ENCODE results near the gene AUNIP.

AUNIP gene

DNA sequence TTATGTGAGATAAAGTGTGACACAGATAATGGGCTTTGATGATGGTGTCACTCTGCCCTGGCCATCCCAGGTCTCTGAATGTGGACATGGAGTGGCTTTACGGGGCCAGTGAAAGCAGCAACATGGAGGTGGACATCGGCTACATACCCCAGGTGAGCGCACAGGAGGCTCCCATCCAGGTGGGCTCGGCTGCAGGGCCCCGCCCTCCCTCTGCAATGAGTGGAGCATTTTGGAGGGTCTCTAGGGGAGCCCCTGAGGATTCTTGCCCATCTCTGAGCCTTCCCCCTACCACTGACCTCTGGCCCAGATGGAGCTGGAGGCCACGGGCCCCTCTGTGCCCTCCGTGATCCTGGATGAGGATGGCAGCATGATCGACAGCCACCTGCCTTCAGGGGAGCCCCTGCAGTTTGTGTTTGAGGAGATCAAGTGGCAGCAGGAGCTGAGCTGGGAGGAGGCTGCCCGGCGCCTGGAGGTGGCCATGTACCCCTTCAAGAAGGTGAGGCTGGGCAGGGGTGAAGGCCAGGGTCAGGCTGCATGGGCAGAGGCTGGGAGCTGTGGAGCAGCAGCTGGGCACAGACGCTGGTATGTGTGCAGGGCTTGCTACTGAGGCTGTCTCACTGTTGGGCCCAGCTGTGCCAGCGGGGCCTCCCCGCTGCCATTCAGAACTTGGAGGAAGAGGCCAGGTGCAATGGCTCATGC, 47.7 kb downstream of the AUNIP start:
- Mint-ChIP-seq H3K4me1 (no peaks in the 10 kb centered on the region), H3K36me3 (ENCODE audit: low read depth) (peaks cover 26% of the 10 kb centered on the region), H3K9me3 (no peaks in the 10 kb centered on the region), H3K27me3 (ENCODE audit: low read depth) (no peaks in the 10 kb centered on the region), H3K4me3 (no peak overlapping the region), H3K27ac (no peak overlapping the region)
- TF ChIP-seq, protein P1, sequence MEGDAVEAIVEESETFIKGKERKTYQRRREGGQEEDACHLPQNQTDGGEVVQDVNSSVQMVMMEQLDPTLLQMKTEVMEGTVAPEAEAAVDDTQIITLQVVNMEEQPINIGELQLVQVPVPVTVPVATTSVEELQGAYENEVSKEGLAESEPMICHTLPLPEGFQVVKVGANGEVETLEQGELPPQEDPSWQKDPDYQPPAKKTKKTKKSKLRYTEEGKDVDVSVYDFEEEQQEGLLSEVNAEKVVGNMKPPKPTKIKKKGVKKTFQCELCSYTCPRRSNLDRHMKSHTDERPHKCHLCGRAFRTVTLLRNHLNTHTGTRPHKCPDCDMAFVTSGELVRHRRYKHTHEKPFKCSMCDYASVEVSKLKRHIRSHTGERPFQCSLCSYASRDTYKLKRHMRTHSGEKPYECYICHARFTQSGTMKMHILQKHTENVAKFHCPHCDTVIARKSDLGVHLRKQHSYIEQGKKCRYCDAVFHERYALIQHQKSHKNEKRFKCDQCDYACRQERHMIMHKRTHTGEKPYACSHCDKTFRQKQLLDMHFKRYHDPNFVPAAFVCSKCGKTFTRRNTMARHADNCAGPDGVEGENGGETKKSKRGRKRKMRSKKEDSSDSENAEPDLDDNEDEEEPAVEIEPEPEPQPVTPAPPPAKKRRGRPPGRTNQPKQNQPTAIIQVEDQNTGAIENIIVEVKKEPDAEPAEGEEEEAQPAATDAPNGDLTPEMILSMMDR (IDR thresholded peaks at IDR 0.05; ENCODE audit: unreplicated experiment in 3 of 3) = no peak

DNA sequence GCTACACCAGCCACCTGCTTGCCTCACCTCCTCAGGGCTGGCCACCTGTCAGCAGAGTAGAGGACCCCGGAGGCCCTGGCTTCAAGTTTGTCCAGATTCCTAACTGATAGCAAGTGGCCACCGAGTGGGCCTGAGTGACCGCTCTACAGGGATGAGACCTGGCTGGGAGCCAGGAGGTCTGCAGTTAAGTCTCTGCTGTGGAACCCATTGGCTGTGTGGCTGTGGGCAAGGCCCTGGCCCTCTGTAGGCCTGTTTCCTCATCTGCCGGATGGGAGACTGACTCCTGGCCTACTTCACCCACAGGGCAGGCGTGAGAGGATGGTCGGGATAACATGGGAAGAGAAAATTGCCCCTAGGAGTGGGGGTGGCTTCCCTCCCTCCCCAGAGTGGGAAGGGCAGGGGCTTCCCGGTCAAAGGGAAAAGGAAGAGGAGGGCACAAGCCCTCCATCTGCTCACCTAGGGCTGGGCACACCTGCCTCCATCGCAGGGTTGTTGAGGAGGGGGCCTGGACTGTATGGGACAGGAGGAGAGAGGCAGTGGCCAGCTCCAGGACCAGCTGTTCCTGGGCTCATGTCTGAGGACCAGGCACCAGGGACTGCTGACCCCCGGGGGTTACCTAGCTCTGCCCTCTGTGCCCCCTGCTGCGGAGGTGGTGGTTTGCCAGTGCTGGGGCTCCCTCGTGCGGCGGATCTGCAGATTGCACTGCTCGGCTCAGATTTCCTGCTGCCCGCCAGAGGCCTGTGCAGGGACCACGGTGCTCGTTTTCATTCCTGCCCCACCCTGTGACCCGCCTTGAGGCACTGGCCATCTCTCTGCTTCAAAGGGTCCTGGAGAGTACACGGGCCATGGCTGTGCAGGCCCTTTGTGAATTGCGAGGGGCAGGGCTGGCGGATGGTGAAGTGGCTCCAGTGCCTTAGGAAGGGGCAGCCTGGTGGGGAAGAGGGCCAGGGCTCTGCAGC, 48.6 kb downstream of the AUNIP start:
- H3K36me3 Mint-ChIP-seq (ENCODE audit: low read depth) = peaks cover 35% of the 10 kb centered on the region
- no peak overlapping the region for H3K4me3 Mint-ChIP-seq
- H3K9me3 Mint-ChIP-seq = no peaks in the 10 kb centered on the region
- H3K27me3 Mint-ChIP-seq (ENCODE audit: low read depth) = peaks cover 5% of the 10 kb centered on the region
- H3K4me1 Mint-ChIP-seq = peaks cover 8% of the 10 kb centered on the region
- TF ChIP-seq, protein P1 (IDR thresholded peaks at IDR 0.05; ENCODE audit: unreplicated experiment in 3 of 3) = peak; percentile 87 to 94 (median 90)
- H3K27ac Mint-ChIP-seq = no peak overlapping the region

DNA sequence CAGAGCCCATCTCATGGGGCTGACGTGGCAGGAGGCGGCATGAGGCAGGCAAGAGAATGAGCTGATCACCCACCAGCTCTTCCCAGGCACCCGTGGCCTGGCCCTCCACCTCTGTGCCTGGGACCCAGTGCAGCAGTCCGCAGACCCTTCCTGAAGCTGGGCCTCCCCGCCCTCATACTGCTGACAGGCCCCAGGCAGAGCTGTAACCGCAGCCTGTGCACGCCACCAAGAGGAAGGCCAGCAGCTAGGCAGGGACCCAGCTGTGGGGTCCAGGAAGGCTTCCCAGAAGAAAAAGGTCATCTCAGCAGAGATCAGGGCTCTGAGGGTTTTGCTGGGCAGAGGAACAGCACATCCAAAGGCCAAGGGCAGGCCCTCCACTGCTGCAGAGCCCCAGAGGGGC, 49.3 kb downstream of the AUNIP start:
- Mint-ChIP-seq H3K27me3 (ENCODE audit: low read depth) (peaks cover 5% of the 10 kb centered on the region), H3K9me3 (no peaks in the 10 kb centered on the region), H3K36me3 (ENCODE audit: low read depth) (peaks cover 35% of the 10 kb centered on the region), H3K27ac (no peak overlapping the region), H3K4me3 (no peak overlapping the region), H3K4me1 (peaks cover 15% of the 10 kb centered on the region)
- TF ChIP-seq, protein P1 (IDR thresholded peaks at IDR 0.05; ENCODE audit: unreplicated experiment in 3 of 3) = no peak

DNA sequence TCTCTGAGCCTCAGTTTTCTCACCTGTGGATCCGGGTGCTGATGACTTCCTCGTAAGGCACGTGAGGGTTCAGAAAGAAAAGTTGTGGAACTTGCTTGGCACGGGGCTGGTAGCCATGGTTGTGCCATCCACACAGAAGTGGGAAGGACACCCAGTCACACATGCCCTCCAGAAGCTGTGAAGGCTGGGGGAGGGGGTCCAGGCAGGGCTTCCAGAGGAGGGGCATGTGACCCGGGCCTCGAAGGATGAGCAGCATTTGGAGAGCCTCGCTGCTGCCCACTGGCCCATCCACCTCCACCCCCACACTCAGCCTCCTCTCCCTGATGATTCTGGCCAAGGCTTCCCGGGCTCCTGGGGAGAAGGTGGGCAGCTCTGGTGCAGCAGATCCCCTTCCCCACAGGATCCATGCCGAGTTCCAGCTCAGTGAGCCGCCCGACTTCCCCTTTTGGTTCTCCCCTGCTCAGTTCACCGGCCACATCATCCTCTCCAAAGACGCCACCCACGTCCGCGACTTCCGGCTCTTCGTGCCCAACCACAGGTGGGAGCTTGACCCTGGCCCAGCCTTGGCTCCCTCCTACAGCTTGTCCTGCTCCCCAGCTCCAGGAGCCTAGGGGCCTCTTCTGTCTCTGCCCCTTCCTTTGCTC, 49.9 kb downstream of the AUNIP start:
- Mint-ChIP-seq H3K4me3 (no peak overlapping the region), H3K36me3 (ENCODE audit: low read depth) (peaks cover 31% of the 10 kb centered on the region), H3K9me3 (no peaks in the 10 kb centered on the region), H3K27ac (no peak overlapping the region), H3K27me3 (ENCODE audit: low read depth) (peaks cover 5% of the 10 kb centered on the region), H3K4me1 (peaks cover 18% of the 10 kb centered on the region)
- TF ChIP-seq, protein P1 (IDR thresholded peaks at IDR 0.05; ENCODE audit: unreplicated experiment in 3 of 3) = no peak

DNA sequence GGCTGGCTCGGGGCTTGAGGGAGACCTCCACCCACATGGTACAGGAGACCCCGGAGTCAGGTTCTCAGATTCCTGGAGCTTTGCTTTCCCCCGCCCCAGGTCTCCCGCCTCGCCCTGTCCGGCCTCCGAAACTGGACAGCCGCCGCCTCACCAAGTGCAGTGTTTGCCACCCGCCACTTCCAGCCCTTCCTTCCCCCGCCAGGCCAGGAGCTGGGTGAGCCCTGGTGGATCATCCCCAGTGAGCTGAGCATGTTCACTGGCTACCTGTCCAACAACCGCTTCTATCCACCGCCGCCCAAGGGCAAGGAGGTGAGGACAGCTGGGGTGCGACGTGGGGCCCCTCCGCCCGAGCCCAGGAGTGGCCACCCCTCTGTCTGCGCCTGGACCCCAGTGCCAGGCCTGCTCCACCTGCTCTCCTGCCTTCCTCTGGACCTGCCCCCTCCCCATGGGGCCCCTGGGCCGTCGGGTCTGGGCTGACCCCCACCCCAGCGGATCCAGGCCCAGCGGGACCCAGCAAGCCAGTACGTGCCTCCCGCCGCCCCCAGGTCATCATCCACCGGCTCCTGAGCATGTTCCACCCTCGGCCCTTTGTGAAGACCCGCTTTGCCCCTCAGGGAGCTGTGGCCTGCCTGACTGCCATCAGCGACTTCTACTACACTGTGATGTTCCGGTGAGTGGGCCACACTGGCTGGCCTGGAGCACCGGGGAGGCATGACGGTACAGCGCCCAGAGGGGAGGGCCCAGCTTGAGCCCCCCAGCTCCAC, 50.6 kb downstream of the AUNIP start:
- Mint-ChIP-seq H3K4me3 (no peak overlapping the region), H3K36me3 (ENCODE audit: low read depth) (peaks cover 31% of the 10 kb centered on the region), H3K27me3 (ENCODE audit: low read depth) (peaks cover 5% of the 10 kb centered on the region), H3K9me3 (no peaks in the 10 kb centered on the region), H3K4me1 (peaks cover 23% of the 10 kb centered on the region), H3K27ac (no peak overlapping the region)
- TF ChIP-seq, protein P1 (IDR thresholded peaks at IDR 0.05; ENCODE audit: unreplicated experiment in 3 of 3) = no peak

Measured in nephron (organoid).